Measurements from ENCODE around the gene EEIG2.

EEIG2 gene

DNA sequence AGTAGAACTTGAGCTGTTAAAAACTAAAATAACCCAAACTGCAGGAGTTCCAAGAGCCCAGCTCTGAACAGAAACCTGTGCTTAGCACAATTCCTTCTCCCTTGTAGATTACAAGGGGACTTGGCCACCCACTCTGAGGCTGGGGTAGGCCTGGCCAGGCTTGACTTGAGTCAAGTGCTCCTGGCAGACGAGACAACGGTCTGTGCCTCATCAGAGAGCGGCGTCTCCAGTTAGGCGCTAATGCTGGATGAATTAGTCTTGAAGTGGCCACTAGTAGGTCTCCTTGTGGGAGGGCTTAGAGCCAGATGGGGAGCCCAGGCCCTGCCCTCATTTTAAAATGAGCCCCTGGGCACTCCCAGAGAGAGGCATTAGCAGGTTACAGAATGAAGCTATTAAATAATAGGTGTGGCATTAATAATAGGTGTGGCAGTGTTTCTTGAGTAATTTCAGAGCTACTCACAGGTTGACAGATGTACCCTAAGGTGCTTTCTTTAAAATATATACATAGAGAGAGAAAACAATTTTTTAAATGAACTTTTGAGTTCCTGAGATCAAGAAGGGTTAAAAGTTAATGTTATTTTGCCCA lies 1.1 kb downstream of the EEIG2 start:
- Histone ChIP-seq H3K9me3 (ENCODE audit: control insufficient read depth, low read length) (no peaks in the 10 kb centered on the region), H3K4me3 (ENCODE audit: insufficient read depth, low read depth, low read length, poor library complexity, severe bottlenecking) (peak overlapping the region; percentile 65), H3K27me3 (replicated peaks; ENCODE audit: control insufficient read depth, insufficient read depth, low read length, poor library complexity, severe bottlenecking) (no peaks in the 10 kb centered on the region), H3K4me1 (ENCODE audit: control insufficient read depth, insufficient read depth, low read length, poor library complexity, severe bottlenecking) (peaks cover 19% of the 10 kb centered on the region), H3K36me3 (ENCODE audit: control insufficient read depth, insufficient read depth, low read length) (no peaks in the 10 kb centered on the region), H3K27ac (ENCODE audit: insufficient read depth, low read length, poor library complexity, severe bottlenecking) (peak overlapping the region; percentile 53)
- DNase-seq = peak; percentile 27 to 41 (median 37)

DNA sequence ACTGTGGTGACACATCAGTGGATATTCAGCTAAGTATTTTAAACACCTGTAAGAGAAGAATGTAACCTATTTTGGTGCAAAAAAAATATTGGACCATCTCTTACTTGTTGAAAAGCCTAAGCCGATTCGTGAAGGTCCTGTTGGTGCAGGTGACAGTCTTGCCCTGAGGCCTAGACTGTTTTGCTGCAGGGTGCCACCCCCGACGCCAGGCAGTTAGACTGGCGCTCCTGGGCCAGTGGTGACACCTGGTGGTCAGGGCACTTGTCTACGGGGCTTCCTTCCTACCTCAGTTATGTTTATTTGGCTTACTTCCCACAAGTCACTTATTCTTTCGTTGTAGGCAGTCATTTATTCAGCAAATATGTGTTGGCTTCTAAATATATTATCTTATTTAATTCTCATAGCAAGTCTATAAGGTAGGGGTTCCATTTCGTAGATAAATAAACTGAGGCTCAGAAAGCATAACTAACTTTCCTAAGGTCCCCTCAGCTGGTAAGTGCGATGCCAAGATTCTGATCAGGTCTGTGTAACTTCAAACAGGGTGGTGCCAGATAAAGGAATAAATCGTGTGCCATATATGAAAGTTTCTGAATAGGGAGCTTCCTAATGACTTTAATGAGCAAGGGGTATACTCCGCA lies 1.9 kb downstream of the EEIG2 start:
- H3K9me3 ChIP-seq (ENCODE audit: control insufficient read depth, low read length) = no peaks in the 10 kb centered on the region
- H3K4me1 ChIP-seq (ENCODE audit: control insufficient read depth, insufficient read depth, low read length, poor library complexity, severe bottlenecking) = peaks cover 19% of the 10 kb centered on the region
- H3K4me3 ChIP-seq (ENCODE audit: insufficient read depth, low read depth, low read length, poor library complexity, severe bottlenecking) = peak overlapping the region; percentile 65
- H3K36me3 ChIP-seq (ENCODE audit: control insufficient read depth, insufficient read depth, low read length) = no peaks in the 10 kb centered on the region
- peak; percentile 62 to 75 (median 69) for DNase-seq
- H3K27ac ChIP-seq (ENCODE audit: insufficient read depth, low read length, poor library complexity, severe bottlenecking) = no peak overlapping the region
- no peaks in the 10 kb centered on the region for H3K27me3 ChIP-seq (replicated peaks; ENCODE audit: control insufficient read depth, insufficient read depth, low read length, poor library complexity, severe bottlenecking)

DNA sequence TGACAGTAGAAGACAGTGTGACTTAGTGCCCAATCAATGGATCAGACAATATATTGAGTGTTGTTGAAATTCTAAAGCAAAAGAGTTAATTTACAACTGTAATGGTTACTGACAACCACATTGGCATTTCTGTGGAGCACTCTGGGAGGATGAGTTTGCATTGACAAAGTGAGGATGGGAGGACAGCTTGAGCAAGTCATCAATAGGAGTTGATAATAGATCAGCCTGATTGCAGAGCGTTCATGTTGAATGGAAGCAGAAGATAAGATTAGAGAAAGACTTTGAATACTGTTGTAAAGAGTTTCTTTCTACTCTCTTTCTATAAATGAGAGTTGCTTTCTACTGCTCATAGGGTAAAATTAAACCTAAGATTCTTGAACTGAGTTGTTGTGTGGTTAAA lies 3.9 kb downstream of the EEIG2 start:
- H3K36me3 ChIP-seq (ENCODE audit: control insufficient read depth, insufficient read depth, low read length) = no peaks in the 10 kb centered on the region
- H3K27me3 ChIP-seq (replicated peaks; ENCODE audit: control insufficient read depth, insufficient read depth, low read length, poor library complexity, severe bottlenecking) = no peaks in the 10 kb centered on the region

DNA sequence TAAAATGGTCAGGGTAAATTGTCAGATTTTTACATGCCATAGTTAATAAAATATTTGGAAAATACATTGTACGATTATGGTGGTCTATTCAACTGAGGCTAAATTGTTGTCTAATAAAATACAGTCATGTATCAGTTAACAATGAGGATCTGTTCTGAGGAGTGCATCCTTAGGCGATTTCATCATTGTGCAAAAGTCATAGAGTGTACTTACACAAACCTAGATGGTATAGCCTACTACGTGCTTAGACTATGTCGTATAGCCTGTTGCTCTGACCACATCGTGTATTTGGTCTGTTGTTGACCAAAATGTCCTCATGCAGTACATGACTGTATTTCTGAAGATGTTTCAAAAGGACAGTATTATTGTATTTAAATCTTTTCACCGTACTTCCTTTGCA lies 5.2 kb downstream of the EEIG2 start:
- H3K27ac ChIP-seq (ENCODE audit: insufficient read depth, low read length, poor library complexity, severe bottlenecking) = no peak overlapping the region
- H3K36me3 ChIP-seq (ENCODE audit: control insufficient read depth, insufficient read depth, low read length) = no peaks in the 10 kb centered on the region
- H3K9me3 ChIP-seq (ENCODE audit: control insufficient read depth, low read length) = no peaks in the 10 kb centered on the region
- H3K27me3 ChIP-seq (replicated peaks; ENCODE audit: control insufficient read depth, insufficient read depth, low read length, poor library complexity, severe bottlenecking) = no peaks in the 10 kb centered on the region
- peaks cover 17% of the 10 kb centered on the region for H3K4me1 ChIP-seq (ENCODE audit: control insufficient read depth, insufficient read depth, low read length, poor library complexity, severe bottlenecking)
- DNase-seq = no peak
- H3K4me3 ChIP-seq (ENCODE audit: insufficient read depth, low read depth, low read length, poor library complexity, severe bottlenecking) = no peak overlapping the region

More for the DNA sequence above, 3.9 kb downstream of the EEIG2 start:
- Histone ChIP-seq H3K27ac (ENCODE audit: insufficient read depth, low read length, poor library complexity, severe bottlenecking) (no peak overlapping the region), H3K4me1 (ENCODE audit: control insufficient read depth, insufficient read depth, low read length, poor library complexity, severe bottlenecking) (peaks cover 19% of the 10 kb centered on the region), H3K4me3 (ENCODE audit: insufficient read depth, low read depth, low read length, poor library complexity, severe bottlenecking) (no peak overlapping the region), H3K9me3 (ENCODE audit: control insufficient read depth, low read length) (no peaks in the 10 kb centered on the region)
- no peak for DNase-seq

DNA sequence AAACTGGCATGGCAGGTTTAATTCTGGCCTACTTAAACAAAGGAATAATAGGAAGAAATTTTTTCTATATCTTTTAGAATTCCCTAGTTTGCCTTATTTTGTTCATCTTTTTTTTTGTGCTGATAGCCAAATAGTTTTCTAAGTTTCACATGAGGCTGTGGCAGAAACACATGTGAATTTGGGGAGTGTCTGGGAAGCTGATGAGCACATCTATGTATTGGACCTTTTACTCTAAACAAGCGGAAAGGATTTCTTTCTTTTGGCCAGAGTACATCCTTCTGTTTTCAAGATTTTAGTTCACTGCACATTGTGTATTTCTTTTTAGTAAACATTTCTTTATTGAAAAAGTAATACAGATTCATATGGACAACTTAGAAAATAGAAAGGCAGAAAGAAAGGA lies 5.6 kb downstream of the EEIG2 start:
- Histone ChIP-seq H3K4me1 (ENCODE audit: control insufficient read depth, insufficient read depth, low read length, poor library complexity, severe bottlenecking) (peaks cover 18% of the 10 kb centered on the region), H3K27ac (ENCODE audit: insufficient read depth, low read length, poor library complexity, severe bottlenecking) (no peak overlapping the region), H3K4me3 (ENCODE audit: insufficient read depth, low read depth, low read length, poor library complexity, severe bottlenecking) (no peak overlapping the region), H3K27me3 (replicated peaks; ENCODE audit: control insufficient read depth, insufficient read depth, low read length, poor library complexity, severe bottlenecking) (no peaks in the 10 kb centered on the region), H3K9me3 (ENCODE audit: control insufficient read depth, low read length) (no peaks in the 10 kb centered on the region), H3K36me3 (ENCODE audit: control insufficient read depth, insufficient read depth, low read length) (no peaks in the 10 kb centered on the region)
- DNase-seq = no peak

DNA sequence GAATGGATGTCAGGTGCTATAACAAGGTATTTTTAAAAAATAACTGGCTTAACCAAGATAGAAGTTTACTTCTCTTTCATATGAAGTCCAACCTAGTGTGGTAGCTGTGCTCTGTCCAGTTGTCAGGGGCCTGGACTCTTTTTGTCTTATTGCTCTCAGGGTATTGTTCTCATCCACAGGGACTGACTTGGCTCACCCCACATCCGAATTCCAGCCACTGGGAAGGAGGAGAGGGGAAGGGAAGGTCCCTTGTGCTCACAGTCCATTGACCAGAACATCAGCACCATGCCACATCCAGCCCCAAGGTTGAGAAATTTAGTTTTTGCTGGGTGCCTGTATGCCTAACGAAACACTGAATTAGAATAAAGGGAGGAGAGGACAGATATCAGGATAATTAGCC lies 8.7 kb downstream of the EEIG2 start:
- no peak for DNase-seq
- Histone ChIP-seq H3K27me3 (replicated peaks; ENCODE audit: control insufficient read depth, insufficient read depth, low read length, poor library complexity, severe bottlenecking) (no peaks in the 10 kb centered on the region), H3K27ac (ENCODE audit: insufficient read depth, low read length, poor library complexity, severe bottlenecking) (no peak overlapping the region), H3K4me3 (ENCODE audit: insufficient read depth, low read depth, low read length, poor library complexity, severe bottlenecking) (no peak overlapping the region), H3K4me1 (ENCODE audit: control insufficient read depth, insufficient read depth, low read length, poor library complexity, severe bottlenecking) (peaks cover 3% of the 10 kb centered on the region), H3K36me3 (ENCODE audit: control insufficient read depth, insufficient read depth, low read length) (no peaks in the 10 kb centered on the region), H3K9me3 (ENCODE audit: control insufficient read depth, low read length) (no peaks in the 10 kb centered on the region)

DNA sequence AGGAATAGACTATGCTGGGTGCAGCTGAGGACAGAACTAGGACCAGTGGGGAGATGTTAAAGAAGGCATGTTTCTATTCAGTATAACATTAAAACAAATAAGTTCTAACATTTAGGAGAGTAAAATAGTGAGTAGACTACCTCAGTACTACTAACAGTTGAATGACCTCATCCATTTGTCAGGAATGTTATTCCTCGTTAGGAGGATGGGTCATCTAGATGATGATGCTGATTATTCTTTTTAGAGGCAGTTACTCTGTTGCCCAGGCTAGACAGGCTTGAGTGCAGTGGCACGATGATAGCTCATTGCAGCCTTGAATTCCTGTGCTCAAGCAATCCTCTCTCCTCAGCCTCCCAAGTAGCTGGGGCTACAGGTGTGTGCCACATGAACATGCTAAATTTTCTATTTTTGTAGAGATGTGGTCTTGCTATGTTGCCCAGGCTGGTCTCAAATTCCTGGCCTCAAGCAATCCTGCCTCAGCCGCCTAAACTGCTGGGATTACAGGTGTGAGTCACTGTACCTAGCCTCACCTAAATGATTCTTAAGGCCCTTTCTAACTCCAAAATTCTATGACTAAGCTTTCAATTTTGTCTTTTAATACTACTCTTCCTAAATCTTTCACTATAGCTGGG lies 9.3 kb downstream of the EEIG2 start:
- Histone ChIP-seq H3K27ac (ENCODE audit: insufficient read depth, low read length, poor library complexity, severe bottlenecking) (no peak overlapping the region), H3K27me3 (replicated peaks; ENCODE audit: control insufficient read depth, insufficient read depth, low read length, poor library complexity, severe bottlenecking) (no peaks in the 10 kb centered on the region), H3K4me3 (ENCODE audit: insufficient read depth, low read depth, low read length, poor library complexity, severe bottlenecking) (no peak overlapping the region), H3K4me1 (ENCODE audit: control insufficient read depth, insufficient read depth, low read length, poor library complexity, severe bottlenecking) (peaks cover 3% of the 10 kb centered on the region), H3K9me3 (ENCODE audit: control insufficient read depth, low read length) (no peaks in the 10 kb centered on the region), H3K36me3 (ENCODE audit: control insufficient read depth, insufficient read depth, low read length) (no peaks in the 10 kb centered on the region)
- DNase-seq = no peak

DNA sequence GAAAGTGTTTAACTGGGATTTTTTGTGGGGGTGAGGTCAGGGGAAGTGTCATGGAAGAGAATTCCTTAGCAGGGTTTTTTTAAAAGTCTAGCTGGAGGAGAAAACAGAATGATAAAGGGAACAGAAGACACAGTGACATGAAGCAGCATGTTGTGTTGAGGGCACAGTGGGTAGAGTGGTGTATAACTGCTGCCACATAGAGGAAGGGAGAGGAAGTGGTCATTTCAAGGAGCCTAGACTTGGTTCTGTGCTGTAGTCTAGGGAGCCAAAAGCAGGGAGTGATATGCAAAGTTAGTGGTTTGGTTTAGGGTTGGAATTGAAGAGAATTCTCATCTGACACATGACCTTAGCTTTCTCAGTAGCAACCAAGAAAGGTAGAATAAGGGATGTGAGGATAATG lies 10.2 kb downstream of the EEIG2 start:
- Histone ChIP-seq H3K27me3 (replicated peaks; ENCODE audit: control insufficient read depth, insufficient read depth, low read length, poor library complexity, severe bottlenecking) (no peaks in the 10 kb centered on the region), H3K4me3 (ENCODE audit: insufficient read depth, low read depth, low read length, poor library complexity, severe bottlenecking) (no peak overlapping the region), H3K4me1 (ENCODE audit: control insufficient read depth, insufficient read depth, low read length, poor library complexity, severe bottlenecking) (peaks cover 3% of the 10 kb centered on the region), H3K36me3 (ENCODE audit: control insufficient read depth, insufficient read depth, low read length) (no peaks in the 10 kb centered on the region), H3K27ac (ENCODE audit: insufficient read depth, low read length, poor library complexity, severe bottlenecking) (no peak overlapping the region), H3K9me3 (ENCODE audit: control insufficient read depth, low read length) (no peaks in the 10 kb centered on the region)
- DNase-seq = no peak

DNA sequence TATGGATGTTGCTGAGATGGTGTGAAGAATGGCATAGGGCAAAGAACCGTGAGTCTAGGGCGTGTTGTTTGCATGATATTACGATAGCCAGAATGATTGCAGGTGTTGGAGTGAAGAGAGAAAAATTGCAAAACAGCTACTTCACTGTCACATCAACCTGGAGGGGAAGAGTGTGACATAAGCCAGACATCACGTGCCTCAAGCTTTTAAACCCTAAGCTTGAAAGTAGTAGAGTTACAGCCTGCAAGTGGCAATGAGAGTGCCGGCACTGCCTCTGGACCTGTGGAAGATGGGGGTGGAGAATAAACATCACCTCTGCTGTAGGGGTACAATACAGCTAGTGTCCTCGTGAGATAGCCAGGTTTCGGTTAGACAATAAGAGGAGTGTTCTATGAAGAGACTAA lies 11.1 kb downstream of the EEIG2 start:
- H3K27me3 ChIP-seq (replicated peaks; ENCODE audit: control insufficient read depth, insufficient read depth, low read length, poor library complexity, severe bottlenecking) = no peaks in the 10 kb centered on the region

DNA sequence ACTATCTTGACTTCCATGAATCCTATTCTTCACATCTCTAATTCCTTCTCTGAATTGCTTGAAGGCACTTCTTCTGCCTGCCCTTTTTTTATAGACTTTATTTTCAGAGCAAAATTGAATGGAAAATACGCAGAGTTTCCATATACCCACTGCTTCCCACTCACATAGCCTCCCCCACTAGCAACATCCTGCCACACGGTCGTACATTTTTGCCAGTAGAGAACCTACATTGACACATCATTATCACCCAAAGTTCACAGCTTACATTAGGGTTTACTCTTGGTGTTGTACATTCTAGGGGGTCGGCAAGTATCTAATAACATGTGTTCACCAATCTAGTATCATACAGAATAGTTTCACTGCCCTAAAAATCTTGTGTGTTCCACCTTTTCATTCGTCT lies 12.3 kb downstream of the EEIG2 start:
- Histone ChIP-seq H3K4me1 (ENCODE audit: control insufficient read depth, insufficient read depth, low read length, poor library complexity, severe bottlenecking) (peaks cover 3% of the 10 kb centered on the region), H3K36me3 (ENCODE audit: control insufficient read depth, insufficient read depth, low read length) (no peaks in the 10 kb centered on the region), H3K4me3 (ENCODE audit: insufficient read depth, low read depth, low read length, poor library complexity, severe bottlenecking) (no peak overlapping the region), H3K27ac (ENCODE audit: insufficient read depth, low read length, poor library complexity, severe bottlenecking) (no peak overlapping the region), H3K27me3 (replicated peaks; ENCODE audit: control insufficient read depth, insufficient read depth, low read length, poor library complexity, severe bottlenecking) (no peaks in the 10 kb centered on the region), H3K9me3 (ENCODE audit: control insufficient read depth, low read length) (no peaks in the 10 kb centered on the region)
- no peak for DNase-seq

More for the DNA sequence above, 11.1 kb downstream of the EEIG2 start:
- Histone ChIP-seq H3K9me3 (ENCODE audit: control insufficient read depth, low read length) (no peaks in the 10 kb centered on the region), H3K4me1 (ENCODE audit: control insufficient read depth, insufficient read depth, low read length, poor library complexity, severe bottlenecking) (peaks cover 3% of the 10 kb centered on the region), H3K4me3 (ENCODE audit: insufficient read depth, low read depth, low read length, poor library complexity, severe bottlenecking) (no peak overlapping the region), H3K27ac (ENCODE audit: insufficient read depth, low read length, poor library complexity, severe bottlenecking) (no peak overlapping the region), H3K36me3 (ENCODE audit: control insufficient read depth, insufficient read depth, low read length) (no peaks in the 10 kb centered on the region)
- DNase-seq = no peak
